K562 treated with DMSO at 1 percent for 24 hours (cell line): ENCODE data around the gene CRTC1. TPM values are rescaled to one million over a fixed set of nuclear protein-coding genes. Genes with fewer than 3 reads are reported as not detected.

Experiments used
- total RNA-seq: library from RNA; unstranded; fragments of 300-600 nt; gene quantifications from 2 replicates; pipeline ENCODE4 v1.2.3, GENCODE V29; 2022; ENCODE audit warnings: low read depth; ENCODE audit not compliant: insufficient read depth

CRTC1 gene, protein sequence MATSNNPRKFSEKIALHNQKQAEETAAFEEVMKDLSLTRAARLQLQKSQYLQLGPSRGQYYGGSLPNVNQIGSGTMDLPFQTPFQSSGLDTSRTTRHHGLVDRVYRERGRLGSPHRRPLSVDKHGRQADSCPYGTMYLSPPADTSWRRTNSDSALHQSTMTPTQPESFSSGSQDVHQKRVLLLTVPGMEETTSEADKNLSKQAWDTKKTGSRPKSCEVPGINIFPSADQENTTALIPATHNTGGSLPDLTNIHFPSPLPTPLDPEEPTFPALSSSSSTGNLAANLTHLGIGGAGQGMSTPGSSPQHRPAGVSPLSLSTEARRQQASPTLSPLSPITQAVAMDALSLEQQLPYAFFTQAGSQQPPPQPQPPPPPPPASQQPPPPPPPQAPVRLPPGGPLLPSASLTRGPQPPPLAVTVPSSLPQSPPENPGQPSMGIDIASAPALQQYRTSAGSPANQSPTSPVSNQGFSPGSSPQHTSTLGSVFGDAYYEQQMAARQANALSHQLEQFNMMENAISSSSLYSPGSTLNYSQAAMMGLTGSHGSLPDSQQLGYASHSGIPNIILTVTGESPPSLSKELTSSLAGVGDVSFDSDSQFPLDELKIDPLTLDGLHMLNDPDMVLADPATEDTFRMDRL
- 19.0 and 23.5 TPM in 2 replicates for total RNA-seq

DNA sequence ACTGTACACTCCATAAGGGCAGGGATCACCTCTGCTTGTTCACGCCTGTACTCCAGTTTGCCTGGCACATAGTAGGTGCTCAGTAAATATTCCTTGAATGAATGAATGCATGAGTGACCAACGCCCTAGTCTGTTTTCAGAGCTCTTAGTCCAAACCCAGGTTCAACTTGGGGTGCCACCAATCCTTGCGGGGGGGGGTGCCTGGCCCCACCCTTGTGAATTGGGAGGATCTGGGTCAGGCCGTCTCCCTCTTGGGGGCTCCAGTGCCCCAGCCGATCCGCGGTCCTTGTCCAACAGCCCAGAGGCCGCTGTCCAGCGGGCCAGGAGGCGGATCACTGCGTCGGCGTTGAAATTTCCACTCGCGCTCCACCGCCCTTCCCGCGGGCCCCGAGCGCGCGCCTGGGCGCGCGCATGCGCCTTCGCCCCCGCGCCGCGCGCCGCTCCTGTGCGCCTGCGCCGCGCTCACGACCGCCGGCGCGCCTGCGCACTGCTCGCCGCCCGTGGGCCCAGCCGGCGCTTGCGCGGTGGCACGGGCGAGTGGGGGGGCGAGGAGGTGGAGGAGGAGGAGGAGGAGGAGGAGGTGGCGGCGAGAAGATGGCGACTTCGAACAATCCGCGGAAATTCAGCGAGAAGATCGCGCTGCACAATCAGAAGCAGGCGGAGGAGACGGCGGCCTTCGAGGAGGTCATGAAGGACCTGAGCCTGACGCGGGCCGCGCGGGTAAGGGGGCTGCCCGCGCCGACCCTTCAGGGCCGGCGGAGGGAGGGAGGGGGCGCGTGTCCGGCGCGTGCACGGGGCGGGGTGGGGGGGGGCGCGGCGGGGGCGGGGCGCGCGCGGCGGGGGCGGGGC lies at the start of gene CRTC1:
Gene CRTC1, plus strand, starts transcription at position 572 of the 849 bp plus-strand sequence. Its CDS starts 23 bp downstream, at position 595.

DNA sequence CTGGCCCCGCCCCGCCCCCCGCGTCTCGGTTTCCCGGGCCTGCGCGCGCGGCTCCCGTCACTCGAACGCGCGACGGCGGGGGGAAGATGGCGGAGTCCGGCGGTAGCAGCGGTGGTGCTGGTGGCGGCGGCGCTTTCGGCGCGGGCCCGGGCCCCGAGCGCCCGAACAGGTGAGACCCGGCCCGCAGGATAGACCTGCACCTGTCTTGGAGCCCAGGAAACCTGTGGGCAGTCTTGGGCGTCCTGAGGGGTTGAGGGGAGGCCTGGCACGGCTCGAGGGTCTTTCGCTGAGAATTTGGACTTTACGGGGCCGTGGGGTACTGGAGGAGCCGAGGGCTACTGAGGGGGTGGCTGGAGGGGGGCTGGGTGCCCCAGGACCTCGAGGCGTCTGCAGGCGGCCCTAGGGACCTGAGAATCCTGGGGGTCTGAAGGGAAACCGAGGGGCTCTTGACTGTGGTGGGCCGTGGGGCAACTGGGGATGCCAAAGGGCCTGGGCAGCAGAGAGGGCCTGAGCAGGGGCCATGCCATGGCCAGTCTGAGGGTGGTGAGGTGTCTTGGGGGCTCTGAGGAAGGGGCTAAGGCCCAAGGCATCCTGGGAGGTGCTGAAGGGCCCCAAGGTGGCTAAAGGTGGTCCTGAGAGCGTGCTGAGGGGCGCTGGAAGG lies 46.4 kb upstream of the CRTC1 start, which contains the start of gene KLHL26:
Gene KLHL26, plus strand, starts transcription at position 60 of the 661 bp plus-strand sequence. Its CDS starts 27 bp downstream, at position 87.

DNA sequence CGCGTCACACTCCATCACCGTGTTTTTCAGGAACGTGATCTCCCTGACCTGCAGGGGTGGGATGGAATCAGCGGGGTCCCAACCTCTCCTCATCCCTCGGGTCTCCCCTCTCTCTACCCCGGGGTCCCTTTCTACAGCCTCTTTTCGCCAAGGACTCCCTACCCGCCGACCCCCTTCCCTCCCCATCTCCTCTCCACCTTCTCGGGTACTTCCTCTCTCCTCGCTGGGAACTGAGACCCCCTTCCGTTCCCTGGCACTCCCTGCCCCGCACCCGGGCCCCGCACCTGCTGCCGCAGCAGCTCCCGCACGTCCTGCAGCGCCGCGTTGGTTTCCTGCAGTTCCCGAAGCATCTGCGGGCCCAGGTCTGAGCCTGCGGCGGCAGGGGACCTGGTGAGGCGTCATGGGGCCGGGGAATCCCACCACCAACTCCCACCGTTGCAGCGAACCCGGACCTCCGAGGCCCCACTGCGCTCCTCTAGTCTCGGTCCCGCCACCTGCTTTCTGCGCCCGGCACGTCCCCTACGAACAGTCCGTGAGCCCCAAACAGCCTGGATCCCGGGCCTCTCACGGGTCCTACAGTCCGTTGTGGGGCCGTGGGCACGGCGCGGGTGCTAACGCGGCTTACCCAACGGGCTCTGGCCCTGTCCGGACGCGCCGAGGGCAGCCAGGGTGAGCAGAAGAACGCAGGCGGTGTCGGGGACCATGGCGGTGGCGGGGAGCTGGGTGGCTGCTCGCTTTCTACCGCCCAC lies 107.3 kb downstream of the CRTC1 start, which contains the start of gene COMP:
Gene COMP, minus strand, starts transcription at position 740 of the 749 bp plus-strand sequence. Its CDS starts 36 bp downstream, at position 704.

DNA sequence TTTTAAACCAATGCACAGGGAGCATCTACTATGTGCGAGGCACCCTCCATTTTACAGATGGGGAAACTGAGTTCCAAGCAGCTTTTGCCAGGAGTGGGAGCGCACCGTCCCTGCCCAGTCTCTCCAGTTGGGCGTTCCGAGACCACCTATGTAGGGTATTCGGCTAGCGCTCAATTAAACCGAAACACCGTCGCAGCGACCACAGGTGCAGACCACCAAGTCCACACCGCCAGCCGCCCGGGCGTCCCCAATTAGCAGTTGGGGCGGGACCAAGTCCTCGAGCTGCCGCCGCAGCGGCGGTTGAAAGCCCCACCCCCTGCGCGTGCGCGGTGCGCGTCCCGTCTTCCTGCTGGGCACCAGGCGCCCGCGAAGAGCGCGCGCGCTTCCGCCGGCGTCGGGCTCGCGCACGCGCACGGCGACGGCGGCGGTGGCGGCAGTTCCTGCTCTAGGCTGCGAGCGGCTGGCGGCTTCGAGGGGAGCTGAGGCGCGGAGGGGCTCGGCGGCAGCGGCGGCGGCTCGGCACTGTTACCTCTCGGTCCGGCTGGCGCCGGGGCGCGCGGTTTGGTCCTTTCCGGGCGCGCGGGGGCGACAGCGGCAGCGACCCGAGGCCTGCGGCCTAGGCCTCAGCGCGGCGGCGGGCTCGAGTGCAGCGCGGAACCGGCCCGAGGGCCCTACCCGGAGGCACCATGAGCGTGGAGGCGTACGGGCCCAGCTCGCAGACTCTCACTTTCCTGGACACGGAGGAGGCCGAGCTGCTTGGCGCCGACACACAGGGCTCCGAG lies 148.2 kb downstream of the CRTC1 start, which contains the start of gene UPF1:
Gene UPF1, plus strand, starts transcription at position 436 of the 782 bp plus-strand sequence. Its CDS starts 251 bp downstream, at position 687.

Other genes with a start within 250 kb of the CRTC1 start
- 333 and 398 TPM in 2 replicates for gene ISYNA1, start 245.5 kb upstream of the CRTC1 start, total RNA-seq
- 17.6 and 19.8 TPM in 2 replicates for gene ELL, start 161.6 kb upstream of the CRTC1 start, total RNA-seq
- gene FKBP8, start 140.1 kb upstream of the CRTC1 start, total RNA-seq, result 364 and 404 TPM in 2 replicates
- 149 and 164 TPM in 2 replicates for gene KXD1, start 125.8 kb upstream of the CRTC1 start, total RNA-seq
- gene UBA52, start 111.8 kb upstream of the CRTC1 start, total RNA-seq, result 2,583 and 2,749 TPM in 2 replicates
- gene REX1BD, start 94.9 kb upstream of the CRTC1 start, total RNA-seq, result 142 and 151 TPM in 2 replicates
- gene CRLF1, start 76.9 kb upstream of the CRTC1 start, total RNA-seq, result 2.5 and 2.8 TPM in 2 replicates
- gene TMEM59L, start 70.8 kb upstream of the CRTC1 start, total RNA-seq, result 0.45 TPM in 1 of 2 replicates, not detected in the other
- gene KLHL26, start 46.7 kb upstream of the CRTC1 start, total RNA-seq, result 14.6 and 14.8 TPM in 2 replicates
- not detected in 2 replicates for gene COMP, start 107.6 kb downstream of the CRTC1 start, total RNA-seq
- 80.1 and 81.7 TPM in 2 replicates for gene UPF1, start 148.3 kb downstream of the CRTC1 start, total RNA-seq
- gene CERS1, start 212.5 kb downstream of the CRTC1 start, total RNA-seq, result 0.93 and 1.1 TPM in 2 replicates
- gene COPE, start 235.7 kb downstream of the CRTC1 start, total RNA-seq, result 511 and 581 TPM in 2 replicates
- gene DDX49, start 236.0 kb downstream of the CRTC1 start, total RNA-seq, result 91.7 and 115 TPM in 2 replicates